Ascending aorta (tissue), 2 donors: Measurements from ENCODE around the gene CNTNAP4. TPM values are rescaled to one million over a fixed set of nuclear protein-coding genes. Genes with fewer than 3 reads are reported as not detected.

ENCODE experiments used
- DNase-seq, 2 donors: peaks; one replicate each; pipeline ENCODE4 v3.0.0-alpha.2; 2019; ENCODE audit warnings: low spot score in 2 of 2
- H3K27ac ChIP-seq, 2 donors: fragments of 200-600 bp; sonication (generic); one replicate each; pipeline ENCODE4 v1.5.1; 2016 to 2017; ENCODE audit warnings: mild to moderate bottlenecking in 1 of 2
- H3K27me3 ChIP-seq: fragments of 200-600 bp; sonication (generic); one replicate; pipeline ENCODE4 v1.5.1; 2017
- H3K36me3 ChIP-seq, 2 donors: fragments of 200-600 bp; sonication (generic); one replicate each; pipeline ENCODE4 v1.5.1; 2016
- H3K4me1 ChIP-seq, 2 donors: fragments of 200-600 bp; sonication (generic); one replicate each; pipeline ENCODE4 v1.5.1; 2016 to 2017; ENCODE audit warnings: mild to moderate bottlenecking in 1 of 2
- H3K4me3 ChIP-seq, 2 donors: fragments of 200-600 bp; sonication (generic); one replicate each; pipeline ENCODE4 v1.5.1; 2016 to 2017; ENCODE audit warnings: mild to moderate bottlenecking in 1 of 2
- H3K9me3 ChIP-seq, 2 donors: fragments of 200-600 bp; sonication (generic); one replicate each; pipeline ENCODE4 v1.5.1; 2016
- intact Hi-C: fragments of 100-400 bp; cut with DNase I; formaldehyde crosslinking; loops from one replicate; pipeline ENCODE4 v1.15.1; 2023
- total RNA-seq: library from RNA; depleted of rRNA; stranded (reverse); fragments of >200 nt; gene quantifications from one replicate; pipeline ENCODE4 v1.1.0, GENCODE V29; 2016
- TF ChIP-seq, protein P1 (sequence below), 3 experiments: fragments of 200-600 bp in 2 of 3; fragments of 450-650 bp in 1 of 3; sonication (generic) in 2 of 3; IDR thresholded peaks; one replicate each; pipeline ENCODE4 v1.5.1; 2016 to 2019; ENCODE audit warnings: antibody characterized with exemption in 3 of 3, mild to moderate bottlenecking in 1 of 3, moderate library complexity in 1 of 3

Gene CNTNAP4
- total RNA-seq, 1 donor from 2014 or later: not detected

- intact Hi-C loops: no loop called here
- Histone ChIP-seq H3K27ac (no peak overlapping the region), H3K4me1 (no peaks in the 10 kb centered on the region), H3K27me3 (no peaks in the 10 kb centered on the region), H3K4me3 (no peak overlapping the region), H3K9me3 (no peaks in the 10 kb centered on the region), H3K36me3 (no peaks in the 10 kb centered on the region)
- TF ChIP-seq, protein P1, sequence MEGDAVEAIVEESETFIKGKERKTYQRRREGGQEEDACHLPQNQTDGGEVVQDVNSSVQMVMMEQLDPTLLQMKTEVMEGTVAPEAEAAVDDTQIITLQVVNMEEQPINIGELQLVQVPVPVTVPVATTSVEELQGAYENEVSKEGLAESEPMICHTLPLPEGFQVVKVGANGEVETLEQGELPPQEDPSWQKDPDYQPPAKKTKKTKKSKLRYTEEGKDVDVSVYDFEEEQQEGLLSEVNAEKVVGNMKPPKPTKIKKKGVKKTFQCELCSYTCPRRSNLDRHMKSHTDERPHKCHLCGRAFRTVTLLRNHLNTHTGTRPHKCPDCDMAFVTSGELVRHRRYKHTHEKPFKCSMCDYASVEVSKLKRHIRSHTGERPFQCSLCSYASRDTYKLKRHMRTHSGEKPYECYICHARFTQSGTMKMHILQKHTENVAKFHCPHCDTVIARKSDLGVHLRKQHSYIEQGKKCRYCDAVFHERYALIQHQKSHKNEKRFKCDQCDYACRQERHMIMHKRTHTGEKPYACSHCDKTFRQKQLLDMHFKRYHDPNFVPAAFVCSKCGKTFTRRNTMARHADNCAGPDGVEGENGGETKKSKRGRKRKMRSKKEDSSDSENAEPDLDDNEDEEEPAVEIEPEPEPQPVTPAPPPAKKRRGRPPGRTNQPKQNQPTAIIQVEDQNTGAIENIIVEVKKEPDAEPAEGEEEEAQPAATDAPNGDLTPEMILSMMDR (IDR thresholded peaks at IDR 0.05): no peak
- no peak for DNase-seq
These were observed 254.0 kb downstream of the CNTNAP4 start for GRCh38 chr16:76531236-76531635.

DNA sequence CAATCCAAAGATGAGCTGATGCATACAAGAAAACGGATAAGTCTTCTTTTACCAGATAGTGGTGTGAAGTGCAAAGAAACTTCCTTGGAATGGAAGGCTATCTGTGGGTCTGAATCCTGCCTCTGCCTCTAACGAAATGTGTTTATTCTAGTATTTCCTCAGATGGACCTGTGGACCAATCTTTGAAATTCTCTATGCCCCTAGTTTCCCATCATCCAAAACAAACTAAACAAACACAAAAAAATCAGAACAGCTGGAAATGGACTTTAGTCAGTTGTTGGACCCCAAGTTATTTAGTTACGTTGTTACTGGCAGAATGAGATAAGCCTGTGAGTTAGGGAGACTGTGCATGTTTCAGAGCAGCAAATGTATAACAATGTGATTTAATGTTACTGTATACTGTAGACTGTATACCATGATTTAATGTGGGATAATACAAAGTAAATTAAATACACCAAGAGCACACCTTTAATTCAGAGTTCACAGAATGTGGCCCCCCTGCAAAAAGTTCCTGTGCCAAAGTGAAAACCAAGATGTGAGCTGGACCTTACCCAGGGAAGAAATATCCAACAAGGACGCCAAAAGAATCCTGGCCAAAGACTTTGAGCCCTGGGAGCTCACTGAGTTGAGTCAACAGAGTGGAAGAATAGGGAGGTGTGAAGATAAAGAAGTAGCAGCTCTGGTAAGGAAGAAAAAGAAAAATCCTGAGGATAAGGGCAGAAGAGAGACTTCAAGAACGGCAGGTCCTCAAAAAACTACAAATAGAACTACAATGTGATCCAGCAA, 255.2 kb downstream of the CNTNAP4 start:
- H3K36me3 ChIP-seq: no peaks in the 10 kb centered on the region
- no peak overlapping the region for H3K4me3 ChIP-seq
- intact Hi-C loops: no loop called here
- H3K27ac ChIP-seq: no peak overlapping the region
- H3K9me3 ChIP-seq: no peaks in the 10 kb centered on the region
- no peaks in the 10 kb centered on the region for H3K27me3 ChIP-seq
- H3K4me1 ChIP-seq: no peaks in the 10 kb centered on the region
- no peak for DNase-seq
- TF ChIP-seq, protein P1 (IDR thresholded peaks at IDR 0.05): no peak

DNA sequence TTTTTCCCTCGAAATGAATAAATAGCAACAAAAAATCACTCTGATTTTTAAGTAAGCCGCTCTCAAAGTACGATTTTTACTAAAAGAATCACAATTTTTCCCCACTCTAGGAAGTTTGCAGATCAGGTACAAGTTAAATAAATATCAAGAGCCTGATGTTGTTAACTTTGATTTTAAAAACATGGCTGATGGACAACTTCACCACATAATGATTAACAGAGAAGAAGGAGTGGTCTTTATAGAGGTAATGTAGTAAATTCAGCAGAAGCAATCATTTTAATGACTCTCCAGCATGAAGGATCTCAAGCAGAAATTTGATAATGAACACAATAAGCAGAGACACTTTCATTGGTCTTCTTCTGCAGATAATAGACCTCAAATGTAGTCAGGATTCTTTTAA, 262.4 kb downstream of the CNTNAP4 start:
- Histone ChIP-seq H3K9me3 (no peaks in the 10 kb centered on the region), H3K27ac (no peak overlapping the region), H3K4me3 (no peak overlapping the region), H3K4me1 (no peaks in the 10 kb centered on the region), H3K36me3 (no peaks in the 10 kb centered on the region), H3K27me3 (no peaks in the 10 kb centered on the region)
- TF ChIP-seq, protein P1 (IDR thresholded peaks at IDR 0.05): no peak
- DNase-seq: no peak
- intact Hi-C loops: no loop called here

- H3K27ac ChIP-seq: no peak overlapping the region
- DNase-seq: no peak
- no peaks in the 10 kb centered on the region for H3K9me3 ChIP-seq
- TF ChIP-seq, protein P1 (IDR thresholded peaks at IDR 0.05): no peak
- no peaks in the 10 kb centered on the region for H3K4me1 ChIP-seq
- H3K4me3 ChIP-seq: no peak overlapping the region
- no peaks in the 10 kb centered on the region for H3K36me3 ChIP-seq
- intact Hi-C loops: no loop called here
- no peaks in the 10 kb centered on the region for H3K27me3 ChIP-seq
These were observed 263.9 kb downstream of the CNTNAP4 start for GRCh38 chr16:76541070-76541469.

- TF ChIP-seq, protein P1 (IDR thresholded peaks at IDR 0.05): no peak
- no peak overlapping the region for H3K4me3 ChIP-seq
These were observed 288.3 kb downstream of the CNTNAP4 start for GRCh38 chr16:76565542-76565941.

More at GRCh38 chr16:76565542-76565941, 288.3 kb downstream of the CNTNAP4 start:
- Histone ChIP-seq H3K9me3 (no peaks in the 10 kb centered on the region), H3K27ac (no peak overlapping the region), H3K36me3 (no peaks in the 10 kb centered on the region), H3K4me1 (no peaks in the 10 kb centered on the region), H3K27me3 (no peaks in the 10 kb centered on the region)
- intact Hi-C loops: no loop called here
- no peak for DNase-seq
